K562 (cell line): Measurements from ENCODE around the gene SLC66A3. TPM values are rescaled to one million over a fixed set of nuclear protein-coding genes. Genes with fewer than 3 reads are reported as not detected.

Experiments
- BCLAF1 ChIP-seq, 2 experiments: fragments of 450-650 bp in 1 of 2; IDR thresholded peaks; 2 replicates each; pipeline ENCODE4 v1.6.1; 2011 to 2017; ENCODE audit warnings: low read depth in 2 of 2, antibody characterized with exemption in 1 of 2, borderline replicate concordance in 1 of 2, low read length in 1 of 2, mild to moderate bottlenecking in 1 of 2, mixed read lengths in 1 of 2; ENCODE audit not compliant: control insufficient read depth in 1 of 2
- BCOR ChIP-seq: fragments of 450-650 bp; IDR thresholded peaks from 2 replicates; pipeline ENCODE4 v1.6.1; 2016
- DNMT1 ChIP-seq: fragments of 450-650 bp; IDR thresholded peaks from 2 replicates; pipeline ENCODE4 v1.6.1; 2016; ENCODE audit warnings: antibody characterized with exemption, mild to moderate bottlenecking
- EHMT2 ChIP-seq: fragments of 450-650 bp; IDR thresholded peaks from 2 replicates; pipeline ENCODE4 v1.6.1; 2018; ENCODE audit warnings: antibody characterized with exemption
- EWSR1 ChIP-seq: fragments of 450-650 bp; IDR thresholded peaks from 2 replicates; pipeline ENCODE4 v1.6.1; 2018; ENCODE audit warnings: borderline replicate concordance, mild to moderate bottlenecking, low read depth, moderate library complexity; ENCODE audit not compliant: partially characterized antibody
- FOXK1 ChIP-seq: sonication (generic); formaldehyde crosslinking; IDR thresholded peaks from 2 replicates; pipeline ENCODE4 v1.8.0; 2022; ENCODE audit warnings: missing genetic modification reagents, mild to moderate bottlenecking, borderline replicate concordance
- FUS ChIP-seq: fragments of 200-400 bp; formaldehyde crosslinking; optimal IDR thresholded peaks from 2 replicates; pipeline ENCODE3; 2017; ENCODE audit warnings: low read depth, low read length
- MXI1 ChIP-seq: IDR thresholded peaks from 2 replicates; pipeline ENCODE4 v1.6.1; 2011; ENCODE audit warnings: low read depth, mild to moderate bottlenecking, improper control_type of control experiment, low read length
- NELFE ChIP-seq: IDR thresholded peaks from 2 replicates; pipeline ENCODE4 v1.6.1; 2011; ENCODE audit warnings: mild to moderate bottlenecking; ENCODE audit not compliant: insufficient read depth, insufficient read length
- NFXL1 ChIP-seq: fragments of 450-650 bp; formaldehyde crosslinking; IDR thresholded peaks from 2 replicates; pipeline ENCODE4 v1.4.0; 2021; ENCODE audit warnings: mild to moderate bottlenecking
- NR2C1 ChIP-seq, 2 experiments: fragments of 450-650 bp; IDR thresholded peaks; 2 replicates each; pipeline ENCODE4 v1.6.1; 2017; ENCODE audit warnings: mild to moderate bottlenecking in 2 of 2, antibody characterized with exemption in 1 of 2, inconsistent platforms in 1 of 2, missing compliant biosample characterization in 1 of 2, missing genetic modification characterization in 1 of 2
- PCBP2 ChIP-seq: fragments of 200-400 bp; formaldehyde crosslinking; IDR thresholded peaks from 2 replicates; pipeline ENCODE4 v1.6.1; 2018; ENCODE audit warnings: low read length, low read depth, mild to moderate bottlenecking, moderate library complexity; ENCODE audit not compliant: poor library complexity, severe bottlenecking
- PHTF2 ChIP-seq: fragments of 250-450 bp; sonication (Bioruptor Pico); IDR thresholded peaks from 2 replicates; pipeline ENCODE4 v1.5.0; 2021; ENCODE audit warnings: mild to moderate bottlenecking
- RFX5 ChIP-seq: IDR thresholded peaks from 2 replicates; pipeline ENCODE4 v1.6.1; 2011; ENCODE audit warnings: low read depth, mild to moderate bottlenecking, improper control_type of control experiment, low read length
- SIN3B ChIP-seq: fragments of 450-650 bp; IDR thresholded peaks from 2 replicates; pipeline ENCODE4 v1.6.1; 2017; ENCODE audit warnings: low read depth, mild to moderate bottlenecking, moderate library complexity
- SRSF1 ChIP-seq: fragments of 200-400 bp; formaldehyde crosslinking; IDR thresholded peaks from 2 replicates; pipeline ENCODE4 v1.6.1; 2017; ENCODE audit warnings: mild to moderate bottlenecking, low read depth, low read length, moderate library complexity
- SRSF7 ChIP-seq: fragments of 200-400 bp; formaldehyde crosslinking; optimal IDR thresholded peaks from 2 replicates; pipeline ENCODE3; 2017; ENCODE audit warnings: mild to moderate bottlenecking, low read depth, low read length
- ZFX ChIP-seq: sonication (generic); formaldehyde crosslinking; IDR thresholded peaks from 2 replicates; pipeline ENCODE4 v1.8.0; 2022; ENCODE audit warnings: mild to moderate bottlenecking, missing genetic modification reagents, moderate library complexity
- ZNF175 ChIP-seq: fragments of 200-800 bp; sonication (Bioruptor generic); IDR thresholded peaks from 2 replicates; pipeline ENCODE4 v1.6.1; 2016; ENCODE audit warnings: low read depth, mild to moderate bottlenecking, missing genetic modification characterization, missing compliant biosample characterization
- ZNF224 ChIP-seq: sonication (generic); formaldehyde crosslinking; IDR thresholded peaks from 2 replicates; pipeline ENCODE4 v1.8.0; 2022; ENCODE audit warnings: mild to moderate bottlenecking, missing genetic modification reagents
- ZNF277 ChIP-seq: fragments of 250-450 bp; sonication (Bioruptor Pico); IDR thresholded peaks from 2 replicates; pipeline ENCODE4 v1.8.0; 2022; ENCODE audit warnings: inconsistent platforms, mild to moderate bottlenecking, moderate library complexity, borderline replicate concordance
- ZNF280A ChIP-seq: fragments of 450-650 bp; IDR thresholded peaks from 2 replicates; pipeline ENCODE4 v1.6.1; 2018; ENCODE audit warnings: mild to moderate bottlenecking, low read depth; ENCODE audit not compliant: partially characterized antibody
- ZNF507 ChIP-seq: conservative IDR thresholded peaks from 2 replicates; pipeline ENCODE4 v1.6.1; 2017; ENCODE audit warnings: missing genetic modification characterization, missing compliant biosample characterization
- ZNF561 ChIP-seq: fragments of 450-650 bp; formaldehyde crosslinking; conservative IDR thresholded peaks from 2 replicates; pipeline ENCODE4 v1.4.0; 2020; ENCODE audit warnings: mild to moderate bottlenecking, moderate library complexity
- ZNF76 ChIP-seq: fragments of 250-450 bp; sonication (Bioruptor Pico); IDR thresholded peaks from 2 replicates; pipeline ENCODE4 v1.4.0; 2020; ENCODE audit warnings: mild to moderate bottlenecking, moderate library complexity, borderline replicate concordance
- polyA plus RNA-seq, 8 experiments: library from polyadenylated mRNA; depleted of rRNA in 4 of 8; stranded (reverse) in 5 of 8; unstranded in 3 of 8; fragments of >200 nt; fragmentation: Nextera tagmentation in 2 of 8; fragmentation: Illumina TruSeq in 1 of 8; extraction: Ambion mirVana in 2 of 8; extraction: Trizol in 1 of 8; gene quantifications; 2 replicates each; pipeline versions ENCODE4 v1.2.1 to v1.2.3, GENCODE V29; 2011 to 2014; ENCODE audit warnings: inconsistent platforms in 1 of 8, missing spikeins in 1 of 8
- total RNA-seq, 7 experiments: library from RNA; depleted of rRNA in 6 of 7; stranded (reverse); fragments of >200 nt in 6 of 7; fragmentation: Illumina TruSeq in 2 of 7; extraction: Trizol in 2 of 7; gene quantifications; 2 replicates each; pipeline versions ENCODE4 v1.2.1 to v1.2.3, GENCODE V29; 2011 to 2021; ENCODE audit warnings: low replicate concordance in 1 of 7

The SLC66A3 gene
- total and polyA plus RNA-seq, 9 of the 15 experiments (the other 6 are each of a cell fraction or from before 2014, with no cell fraction given): 2.8 to 30.0 (median 9.1) TPM

- TF ChIP-seq PCBP2 (no peak), ZNF561 (CRISPR knock-in tag) (no peak; the same call in 1 of the 2 replicates), ZNF76 (CRISPR knock-in tag) (peak; percentile 94), ZNF175 (CRISPR knock-in tag) (peak; percentile 99), NR2C1 (IDR thresholded peaks at IDR 0.05) (no peak), NR2C1 (tag; IDR thresholded peaks at IDR 0.05) (peak; percentile 82), ZNF277 (CRISPR knock-in tag) (no peak), BCOR (no peak), EWSR1 (no peak), DNMT1 (no peak), FUS (no peak), NELFE (no peak), SRSF1 (no peak), SIN3B (no peak), BCLAF1 (IDR thresholded peaks at IDR 0.05; ENCODE audit: borderline replicate concordance in 1 of 2, control insufficient read depth in 1 of 2, low read depth in 2 of 2, low read length in 1 of 2) (no peak), ZFX (CRISPR knock-in tag) (no peak), ZNF280A (no peak), EHMT2 (no peak), RFX5 (no peak), PHTF2 (CRISPR knock-in tag) (no peak), ZNF224 (CRISPR knock-in tag) (no peak), FOXK1 (CRISPR knock-in tag) (no peak), MXI1 (no peak), ZNF507 (tag) (no peak), NFXL1 (CRISPR knock-in tag) (peak; percentile 92), SRSF7 (no peak)
Observed at GRCh38 chr2:11122380-11122779, 32.9 kb upstream of the SLC66A3 start (continued).
